NT2/D1 (cell line): ENCODE measurements around the gene SEL1L2.

Experiments used
- DNase-seq: peaks from one replicate; pipeline ENCODE4 v3.0.0-alpha.2; 2011; ENCODE audit warnings: low read depth, low spot score
- H3K27me3 ChIP-seq: 2 replicates; pipeline ENCODE4 v1.6.0; 2011; ENCODE audit warnings: mild to moderate bottlenecking; ENCODE audit not compliant: insufficient read length, insufficient read depth
- H3K36me3 ChIP-seq: 2 replicates; pipeline ENCODE4 v1.6.1; 2011; ENCODE audit warnings: mild to moderate bottlenecking, low read length, mixed read lengths; ENCODE audit not compliant: insufficient read depth, insufficient read length
- H3K4me1 ChIP-seq: 2 replicates; pipeline ENCODE4 v1.5.1; 2011; ENCODE audit not compliant: insufficient read depth, insufficient read length
- H3K4me3 ChIP-seq: 2 replicates; pipeline ENCODE4 v1.5.1; 2011; ENCODE audit warnings: low read depth; ENCODE audit not compliant: insufficient read length
- H3K9ac ChIP-seq: 2 replicates; pipeline ENCODE4 v1.6.0; 2011; ENCODE audit warnings: low read depth; ENCODE audit not compliant: insufficient read length
- H3K9me3 ChIP-seq: 2 replicates; pipeline ENCODE4 v1.5.1; 2011; ENCODE audit warnings: mild to moderate bottlenecking, low read length; ENCODE audit not compliant: insufficient read depth
- SUZ12 ChIP-seq: IDR thresholded peaks from 2 replicates; pipeline ENCODE4 v1.6.1; 2011; ENCODE audit not compliant: insufficient read length, insufficient read depth; ENCODE audit errors: extremely low read depth
- YY1 ChIP-seq: IDR thresholded peaks from 2 replicates; pipeline ENCODE4 v1.6.1; 2011; ENCODE audit not compliant: insufficient read length, insufficient read depth
- ZNF274 ChIP-seq: IDR thresholded peaks from 2 replicates; pipeline ENCODE4 v1.6.1; 2011; ENCODE audit warnings: mild to moderate bottlenecking, low read depth, low read length

The SEL1L2 gene

DNA sequence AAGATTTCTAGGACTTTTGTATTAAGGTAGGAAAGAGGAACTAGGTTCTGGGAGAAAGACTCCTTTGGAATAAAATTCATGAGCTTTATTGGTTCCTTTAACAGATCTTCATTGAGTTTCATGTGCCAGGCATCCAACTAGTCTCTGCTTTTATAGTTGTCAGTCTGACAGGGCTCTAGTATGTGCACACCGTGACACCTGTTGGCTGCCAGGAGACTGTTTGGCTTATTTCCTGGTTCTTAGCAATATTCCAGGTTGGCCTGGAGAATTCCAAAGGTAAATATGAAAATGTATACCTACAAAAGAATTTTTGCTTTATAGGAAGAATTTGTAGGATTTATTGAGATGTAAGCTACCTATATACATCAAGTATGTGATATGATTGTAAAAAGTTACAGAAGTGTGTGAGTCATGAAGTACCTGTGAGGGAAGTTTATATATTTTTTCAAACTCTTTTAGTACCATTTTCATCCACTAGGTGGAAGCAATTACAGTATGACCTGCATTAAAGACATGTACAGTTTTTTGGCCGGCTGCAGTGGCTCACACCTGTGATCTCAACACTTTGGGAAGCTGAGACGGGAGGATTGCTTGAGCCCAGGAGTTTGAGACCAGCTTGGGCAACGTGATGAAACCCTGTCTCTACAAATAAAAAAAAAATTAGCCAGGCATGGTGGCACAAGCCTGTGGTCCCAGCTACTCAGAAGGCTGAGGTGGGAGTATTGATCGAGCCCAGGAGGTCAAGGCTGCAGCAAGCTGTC, 170.3 kb downstream of the SEL1L2 start:
- DNase-seq = peak; percentile 9
- Histone ChIP-seq H3K4me1 (no peaks in the 10 kb centered on the region), H3K36me3 (peaks cover 32% of the 10 kb centered on the region), H3K9ac (no peak overlapping the region), H3K9me3 (no peaks in the 10 kb centered on the region), H3K27me3 (no peaks in the 10 kb centered on the region), H3K4me3 (no peak overlapping the region)
- TF ChIP-seq SUZ12 = no peak
- no peak for TF ChIP-seq ZNF274
- TF ChIP-seq YY1 = no peak

DNA sequence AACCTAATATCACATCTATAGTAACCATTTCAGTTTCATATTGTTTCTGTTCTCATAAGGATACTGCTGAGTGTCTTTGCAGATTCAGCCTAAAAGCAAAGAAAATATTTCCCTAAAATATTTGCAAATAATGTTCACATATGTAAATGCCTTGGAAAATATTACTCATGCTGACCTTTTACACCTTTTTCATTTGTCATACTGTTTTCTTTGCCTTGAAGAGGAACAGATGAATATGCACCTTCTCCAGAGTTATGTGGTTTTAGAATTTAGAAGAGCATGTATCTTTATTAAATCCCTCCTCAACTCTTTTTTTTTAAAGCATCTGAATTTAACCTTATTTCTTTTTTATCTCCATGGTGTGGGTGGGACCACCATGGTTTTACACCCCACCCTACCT, 173.1 kb downstream of the SEL1L2 start:
- H3K9ac ChIP-seq = no peak overlapping the region
- no peak overlapping the region for H3K4me3 ChIP-seq
- DNase-seq = no peak
- no peaks in the 10 kb centered on the region for H3K27me3 ChIP-seq
- H3K4me1 ChIP-seq = no peaks in the 10 kb centered on the region
- no peaks in the 10 kb centered on the region for H3K9me3 ChIP-seq
- peaks cover 58% of the 10 kb centered on the region for H3K36me3 ChIP-seq
- TF ChIP-seq YY1 (no peak), SUZ12 (no peak), ZNF274 (no peak)

GRCh38 chr20:13816757-13817156, 173.7 kb downstream of the SEL1L2 start:
- Histone ChIP-seq H3K9ac (no peak overlapping the region), H3K4me3 (no peak overlapping the region), H3K36me3 (peaks cover 63% of the 10 kb centered on the region), H3K4me1 (no peaks in the 10 kb centered on the region), H3K27me3 (no peaks in the 10 kb centered on the region), H3K9me3 (no peaks in the 10 kb centered on the region)
- TF ChIP-seq ZNF274 = no peak
- TF ChIP-seq YY1 = no peak
- TF ChIP-seq SUZ12 = no peak
- no peak for DNase-seq

- no peaks in the 10 kb centered on the region for H3K4me1 ChIP-seq
- no peaks in the 10 kb centered on the region for H3K27me3 ChIP-seq
- no peak overlapping the region for H3K9ac ChIP-seq
- H3K9me3 ChIP-seq = no peaks in the 10 kb centered on the region
- no peak for DNase-seq
- H3K36me3 ChIP-seq = peaks cover 77% of the 10 kb centered on the region
- TF ChIP-seq YY1 = no peak
- TF ChIP-seq SUZ12 = no peak
- TF ChIP-seq ZNF274 = no peak
- no peak overlapping the region for H3K4me3 ChIP-seq
Measured at GRCh38 chr20:13814672-13815071, 175.7 kb downstream of the SEL1L2 start.

- Histone ChIP-seq H3K9me3 (no peaks in the 10 kb centered on the region), H3K27me3 (no peaks in the 10 kb centered on the region), H3K4me1 (no peaks in the 10 kb centered on the region), H3K36me3 (peaks cover 85% of the 10 kb centered on the region), H3K9ac (no peak overlapping the region), H3K4me3 (no peak overlapping the region)
- TF ChIP-seq SUZ12 (no peak), YY1 (no peak), ZNF274 (no peak)
- no peak for DNase-seq
Measured at GRCh38 chr20:13813910-13814309, 176.5 kb downstream of the SEL1L2 start.

GRCh38 chr20:13810446-13810845, 180.0 kb downstream of the SEL1L2 start:
- TF ChIP-seq YY1 = no peak
- no peak for TF ChIP-seq SUZ12
- no peak for TF ChIP-seq ZNF274
- H3K4me3 ChIP-seq = no peak overlapping the region
- H3K9me3 ChIP-seq = no peaks in the 10 kb centered on the region
- H3K36me3 ChIP-seq = peaks cover 73% of the 10 kb centered on the region
- H3K27me3 ChIP-seq = no peaks in the 10 kb centered on the region
- no peak for DNase-seq
- H3K4me1 ChIP-seq = no peaks in the 10 kb centered on the region
- H3K9ac ChIP-seq = no peak overlapping the region

- Histone ChIP-seq H3K36me3 (peaks cover 74% of the 10 kb centered on the region), H3K27me3 (no peaks in the 10 kb centered on the region), H3K9ac (no peak overlapping the region), H3K9me3 (no peaks in the 10 kb centered on the region), H3K4me3 (no peak overlapping the region), H3K4me1 (no peaks in the 10 kb centered on the region)
- TF ChIP-seq ZNF274 (no peak), SUZ12 (no peak), YY1 (no peak)
- DNase-seq = no peak
Measured at GRCh38 chr20:13809855-13810254, 180.6 kb downstream of the SEL1L2 start.
